ENCODE results near the gene PCNP.
"Not testable (repeated sequence)": the region's sequence is repeated elsewhere in the genome, so short reads cannot be mapped to it uniquely, and the experiment has no call there.

PCNP gene

GRCh38 chr3:101640256-101640655 is 66.3 kb downstream of the PCNP start:
- no peak overlapping the region for H3K27ac ChIP-seq (ENCODE audit: low read depth, low read length)
- no peaks in the 10 kb centered on the region for H3K27me3 ChIP-seq (ENCODE audit: control insufficient read depth, insufficient read depth, low read length)
- H3K36me3 ChIP-seq (ENCODE audit: control insufficient read depth, insufficient read depth, low read length), result no peaks in the 10 kb centered on the region
- no peaks in the 10 kb centered on the region for H3K4me1 ChIP-seq (ENCODE audit: control insufficient read depth, insufficient read depth, low read length)
- no peak overlapping the region for H3K4me3 ChIP-seq (ENCODE audit: low read length)
- H3K9ac ChIP-seq (ENCODE audit: low read length), result no peak overlapping the region

- H3K4me3 ChIP-seq (ENCODE audit: low read length), result not testable (repeated sequence)
Measured at GRCh38 chr3:101641397-101642115, 67.6 kb downstream of the PCNP start.

GRCh38 chr3:101642441-101642840 is 68.5 kb downstream of the PCNP start:
- Histone ChIP-seq H3K4me3 (ENCODE audit: low read length) (no peak overlapping the region), H3K27me3 (ENCODE audit: control insufficient read depth, insufficient read depth, low read length) (no peaks in the 10 kb centered on the region), H3K36me3 (ENCODE audit: control insufficient read depth, insufficient read depth, low read length) (no peaks in the 10 kb centered on the region), H3K4me1 (ENCODE audit: control insufficient read depth, insufficient read depth, low read length) (no peaks in the 10 kb centered on the region), H3K27ac (ENCODE audit: low read depth, low read length) (no peak overlapping the region), H3K9ac (ENCODE audit: low read length) (no peak overlapping the region)

More at GRCh38 chr3:101641397-101642115, 67.6 kb downstream of the PCNP start:
- not testable (repeated sequence) for H3K27me3 ChIP-seq (ENCODE audit: control insufficient read depth, insufficient read depth, low read length); H3K36me3 ChIP-seq (ENCODE audit: control insufficient read depth, insufficient read depth, low read length); H3K4me1 ChIP-seq (ENCODE audit: control insufficient read depth, insufficient read depth, low read length); H3K27ac ChIP-seq (ENCODE audit: low read depth, low read length); H3K9ac ChIP-seq (ENCODE audit: low read length)

GRCh38 chr3:101643009-101643844 is 69.2 kb downstream of the PCNP start:
- Histone ChIP-seq H3K36me3 (ENCODE audit: control insufficient read depth, insufficient read depth, low read length) (no peaks in the 10 kb centered on the region), H3K27me3 (ENCODE audit: control insufficient read depth, insufficient read depth, low read length) (no peaks in the 10 kb centered on the region), H3K4me3 (ENCODE audit: low read length) (no peak overlapping the region), H3K9ac (ENCODE audit: low read length) (no peak overlapping the region), H3K27ac (ENCODE audit: low read depth, low read length) (no peak overlapping the region), H3K4me1 (ENCODE audit: control insufficient read depth, insufficient read depth, low read length) (no peaks in the 10 kb centered on the region)
